Caco-2 (cell line): Measurements from ENCODE around the gene ANP32E. TPM values are rescaled to one million over a fixed set of nuclear protein-coding genes. Genes with fewer than 3 reads are reported as not detected.

Experiments used
- BruUV-seq: library from RNA; stranded (reverse); fragments of 400-500 nt; replicated peaks from 2 replicates; lab custom pipeline; 2021; lab: Mats Ljungman, UMichigan
- CTCF ChIA-PET: fragments of 300-600 bp; sonication (Branson Sonifier 250); formaldehyde crosslinking; loops from one replicate; lab custom pipeline; 2022; ENCODE audit warnings: antibody characterized with exemption; lab: Charles Lee
- POLR2A ChIA-PET: fragments of 300-600 bp; sonication (Branson Sonifier 250); formaldehyde crosslinking; loops from one replicate; lab custom pipeline; 2022; ENCODE audit warnings: antibody characterized with exemption; lab: Charles Lee
- DNase-seq, 2 experiments: peaks; one replicate each; pipeline versions ENCODE4 v3.0.0 to v3.0.0-alpha.2; 2020 to 2022
- H3K27me3 ChIP-seq: replicated peaks from 2 replicates; pipeline ENCODE4 v1.6.0; 2011; ENCODE audit warnings: low read length; ENCODE audit not compliant: control insufficient read depth, insufficient read depth
- H3K36me3 ChIP-seq: 2 replicates; pipeline ENCODE4 v1.5.1; 2011; ENCODE audit warnings: low read length; ENCODE audit not compliant: control insufficient read depth, insufficient read depth
- H3K4me1 ChIP-seq: fragments of 250-450 bp; sonication (Bioruptor Pico); 2 replicates; pipeline ENCODE4 v1.5.1; 2020; ENCODE audit warnings: mild to moderate bottlenecking
- H3K4me3 ChIP-seq: 2 replicates; pipeline ENCODE4 v1.5.1; 2011; ENCODE audit warnings: low read depth, mild to moderate bottlenecking, control low read depth, low read length
- H3K9me3 ChIP-seq: fragments of 250-450 bp; sonication (Bioruptor Pico); 2 replicates; pipeline ENCODE4 v1.5.1; 2020; ENCODE audit warnings: mild to moderate bottlenecking, moderate library complexity
- H3K27ac Mint-ChIP-seq: one replicate; pipeline ENCODE4 v1.8.0; 2022; ENCODE audit warnings: mixed read lengths; ENCODE audit not compliant: unreplicated experiment
- H3K27me3 Mint-ChIP-seq: one replicate; pipeline ENCODE4 v1.8.0; 2022; ENCODE audit warnings: mixed read lengths; ENCODE audit not compliant: insufficient read depth, unreplicated experiment
- H3K36me3 Mint-ChIP-seq: one replicate; pipeline ENCODE4 v1.8.0; 2022; ENCODE audit warnings: mild to moderate bottlenecking, mixed read lengths; ENCODE audit not compliant: insufficient read depth, unreplicated experiment
- H3K4me1 Mint-ChIP-seq: one replicate; pipeline ENCODE4 v1.8.0; 2022; ENCODE audit warnings: low read depth, mixed read lengths; ENCODE audit not compliant: unreplicated experiment
- H3K4me3 Mint-ChIP-seq: one replicate; pipeline ENCODE4 v1.8.0; 2022; ENCODE audit warnings: mild to moderate bottlenecking, moderate library complexity, mixed read lengths; ENCODE audit not compliant: unreplicated experiment
- H3K9me3 Mint-ChIP-seq: one replicate; pipeline ENCODE4 v1.8.0; 2022; ENCODE audit warnings: mixed read lengths; ENCODE audit not compliant: unreplicated experiment
- CTCF ChIP-seq, 2 experiments: fragments of 200-600 bp in 1 of 2; IDR thresholded peaks; 1 replicate in 1 of 2; 2 replicates in 1 of 2; pipeline versions ENCODE4 v1.5.1 to v1.8.0; 2011 to 2022; ENCODE audit warnings: antibody characterized with exemption in 1 of 2, control low read depth in 1 of 2, inconsistent platforms in 1 of 2, low read depth in 1 of 2, low read length in 1 of 2, mild to moderate bottlenecking in 1 of 2, moderate library complexity in 1 of 2; ENCODE audit not compliant: insufficient read depth in 1 of 2, severe bottlenecking in 1 of 2, unreplicated experiment in 1 of 2
- intact Hi-C: fragments of 100-400 bp; cut with micrococcal nuclease; formaldehyde crosslinking; loops from one replicate; pipeline ENCODE4 v1.10.0; 2022; ENCODE audit not compliant: unreplicated experiment
- total RNA-seq: library from RNA; stranded (reverse); gene quantifications from 2 replicates; pipeline ENCODE4 v1.2.3, GENCODE V29; 2022

Gene ANP32E
- total RNA-seq, 1 experiment from 2014 or later = 26.8 TPM

GRCh38 chr1:150261367-150261766 is 25.5 kb upstream of the ANP32E start:
- H3K27me3 Mint-ChIP-seq = peaks cover 2% of the 10 kb centered on the region
- intact Hi-C loops = no loop called here
- Histone ChIP-seq H3K4me3 (no peak overlapping the region), H3K36me3 (no peaks in the 10 kb centered on the region), H3K27me3 (no peaks in the 10 kb centered on the region), H3K4me1 (peaks cover 20% of the 10 kb centered on the region), H3K9me3 (no peaks in the 10 kb centered on the region)
- H3K4me1 Mint-ChIP-seq = peaks cover 17% of the 10 kb centered on the region
- TF ChIP-seq CTCF (IDR thresholded peaks at IDR 0.05; ENCODE audit: insufficient read depth in 1 of 2, low read depth in 1 of 2, low read length in 1 of 2, severe bottlenecking in 1 of 2, unreplicated experiment in 1 of 2) = no peak
- H3K9me3 Mint-ChIP-seq = no peaks in the 10 kb centered on the region
- peaks cover 6% of the 10 kb centered on the region for H3K36me3 Mint-ChIP-seq
- DNase-seq = no peak
- CTCF ChIA-PET = no interaction called here
- BruUV-seq = no TSS peak
- H3K4me3 Mint-ChIP-seq = peak overlapping the region; percentile 6
- no peak overlapping the region for H3K27ac Mint-ChIP-seq
- POLR2A ChIA-PET = no interaction called here

GRCh38 chr1:150259758-150260669 is 24.1 kb upstream of the ANP32E start:
- Histone ChIP-seq H3K36me3 (no peaks in the 10 kb centered on the region), H3K4me1 (peaks cover 24% of the 10 kb centered on the region), H3K4me3 (no peak overlapping the region), H3K9me3 (no peaks in the 10 kb centered on the region), H3K27me3 (no peaks in the 10 kb centered on the region)
- Mint-ChIP-seq H3K27me3 (peaks cover 2% of the 10 kb centered on the region), H3K9me3 (no peaks in the 10 kb centered on the region), H3K27ac (no peak overlapping the region), H3K4me1 (peaks cover 29% of the 10 kb centered on the region), H3K36me3 (peaks cover 6% of the 10 kb centered on the region), H3K4me3 (peak overlapping the region; percentile 20)
- ChIA-PET CTCF (no interaction called here), POLR2A (interaction anchor here (1.2 kb wide), 1 partner anchor 9 kb away, joined by 3 read pairs; the partner anchor contains the start of gene APH1A)
- intact Hi-C loops = no loop called here
- no TSS peak for BruUV-seq
- no peak for TF ChIP-seq CTCF (IDR thresholded peaks at IDR 0.05; ENCODE audit: insufficient read depth in 1 of 2, low read depth in 1 of 2, low read length in 1 of 2, severe bottlenecking in 1 of 2, unreplicated experiment in 1 of 2)
- DNase-seq = peak; percentile 30 to 68

GRCh38 chr1:150259217-150259616 is 23.3 kb upstream of the ANP32E start:
- Histone ChIP-seq H3K4me1 (peaks cover 24% of the 10 kb centered on the region), H3K9me3 (no peaks in the 10 kb centered on the region), H3K4me3 (no peak overlapping the region), H3K36me3 (no peaks in the 10 kb centered on the region), H3K27me3 (no peaks in the 10 kb centered on the region)
- H3K4me1 Mint-ChIP-seq = peaks cover 29% of the 10 kb centered on the region
- H3K36me3 Mint-ChIP-seq = peaks cover 6% of the 10 kb centered on the region
- ChIA-PET POLR2A (no interaction called here), CTCF (no interaction called here)
- intact Hi-C loops = no loop called here
- peaks cover 2% of the 10 kb centered on the region for H3K27me3 Mint-ChIP-seq
- no peak overlapping the region for H3K4me3 Mint-ChIP-seq
- H3K9me3 Mint-ChIP-seq = no peaks in the 10 kb centered on the region
- TF ChIP-seq CTCF (IDR thresholded peaks at IDR 0.05; ENCODE audit: insufficient read depth in 1 of 2, low read depth in 1 of 2, low read length in 1 of 2, severe bottlenecking in 1 of 2, unreplicated experiment in 1 of 2) = no peak
- no peak overlapping the region for H3K27ac Mint-ChIP-seq
- no peak for DNase-seq
- no TSS peak for BruUV-seq
